Measurements from ENCODE around the gene IL18RAP. TPM values are rescaled to one million over a fixed set of nuclear protein-coding genes. Genes with fewer than 3 reads are reported as not detected.

Gene IL18RAP, protein sequence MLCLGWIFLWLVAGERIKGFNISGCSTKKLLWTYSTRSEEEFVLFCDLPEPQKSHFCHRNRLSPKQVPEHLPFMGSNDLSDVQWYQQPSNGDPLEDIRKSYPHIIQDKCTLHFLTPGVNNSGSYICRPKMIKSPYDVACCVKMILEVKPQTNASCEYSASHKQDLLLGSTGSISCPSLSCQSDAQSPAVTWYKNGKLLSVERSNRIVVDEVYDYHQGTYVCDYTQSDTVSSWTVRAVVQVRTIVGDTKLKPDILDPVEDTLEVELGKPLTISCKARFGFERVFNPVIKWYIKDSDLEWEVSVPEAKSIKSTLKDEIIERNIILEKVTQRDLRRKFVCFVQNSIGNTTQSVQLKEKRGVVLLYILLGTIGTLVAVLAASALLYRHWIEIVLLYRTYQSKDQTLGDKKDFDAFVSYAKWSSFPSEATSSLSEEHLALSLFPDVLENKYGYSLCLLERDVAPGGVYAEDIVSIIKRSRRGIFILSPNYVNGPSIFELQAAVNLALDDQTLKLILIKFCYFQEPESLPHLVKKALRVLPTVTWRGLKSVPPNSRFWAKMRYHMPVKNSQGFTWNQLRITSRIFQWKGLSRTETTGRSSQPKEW
- total RNA-seq: 0.70 TPM
- long read RNA-seq: 0 reads

- no peak for DNase-seq (ENCODE audit: low spot score)
- intact Hi-C loops (cut with DNase I): no loop called here
Measured at GRCh38 chr2:102422910-102423309, at the start of gene IL18RAP. IL18RAP (plus strand) TSS chr2:102423160; CDS start chr2:102423278, 118 bp downstream.

DNA sequence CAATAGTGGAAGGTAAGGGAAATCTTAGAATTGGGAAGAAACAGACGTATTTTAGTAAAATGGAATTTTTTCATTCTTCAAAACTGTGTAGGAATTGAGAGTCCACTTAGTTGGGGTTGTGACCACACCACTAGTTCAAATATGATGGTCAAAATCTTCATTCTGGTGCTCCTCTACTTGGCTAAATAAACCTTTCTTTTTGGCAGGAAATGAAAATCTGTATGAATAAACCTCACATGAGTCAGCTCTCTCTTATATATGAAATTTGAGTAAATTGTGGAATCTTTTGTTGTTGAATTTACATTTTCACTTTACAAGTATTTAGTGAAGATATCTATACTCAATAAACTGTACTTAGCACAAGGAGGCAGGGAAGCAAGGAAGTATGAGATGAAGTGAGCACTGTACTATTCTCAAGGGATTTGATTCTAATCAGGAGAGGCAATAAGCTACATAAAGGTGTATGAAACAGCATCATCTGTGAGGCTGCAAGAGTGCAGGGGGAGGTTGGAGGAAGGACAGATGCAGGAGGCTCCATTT is 46.8 kb upstream of the IL18RAP start:
- DNase-seq (ENCODE audit: low spot score): no peak
- intact Hi-C loops (cut with DNase I): no loop called here

DNA sequence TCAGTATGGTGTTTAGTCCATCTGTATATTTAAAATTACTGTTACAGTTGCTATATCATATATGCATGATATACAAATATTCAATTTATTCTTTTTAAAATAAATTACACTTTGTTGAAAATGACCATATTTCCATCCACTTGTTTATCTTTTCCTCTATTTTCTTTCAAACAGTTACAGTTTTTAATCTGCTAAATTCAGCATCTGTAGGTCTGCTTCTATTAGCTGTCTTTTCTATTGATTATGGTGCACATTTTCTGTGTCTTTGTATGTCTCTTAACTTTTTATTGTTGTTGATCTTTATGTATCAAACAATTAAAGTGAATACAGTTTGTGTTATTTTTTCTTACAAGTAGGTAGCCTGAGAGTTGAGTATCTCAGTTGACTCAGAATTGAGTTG is 39.2 kb upstream of the IL18RAP start:
- intact Hi-C loops (cut with DNase I): no loop called here
- DNase-seq (ENCODE audit: low spot score): no peak

DNA sequence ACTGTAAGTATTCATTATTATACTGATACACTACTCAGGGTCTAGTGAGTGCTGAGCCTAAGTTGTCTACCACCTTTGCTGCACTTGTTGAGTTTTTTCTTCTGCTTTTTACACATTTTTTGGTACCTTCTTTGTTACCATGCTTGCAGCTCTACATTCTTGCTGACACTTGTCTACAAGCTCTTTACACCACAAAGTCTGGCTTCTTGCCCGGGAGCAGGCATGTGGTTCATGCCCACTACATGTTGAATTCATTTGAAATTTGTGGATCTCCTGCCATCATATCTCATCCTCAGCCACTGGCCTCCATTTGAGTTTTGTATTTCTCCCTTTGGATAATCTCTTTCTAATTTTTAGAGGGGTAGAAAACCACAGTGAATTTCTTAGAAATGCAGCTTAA is 37.4 kb upstream of the IL18RAP start:
- DNase-seq (ENCODE audit: low spot score): no peak
- intact Hi-C loops (cut with DNase I): no loop called here

- DNase-seq (ENCODE audit: low spot score): no peak
Measured at GRCh38 chr2:102386004-102386403, 37.0 kb upstream of the IL18RAP start.

GRCh38 chr2:102386867-102387541 is 36.0 kb upstream of the IL18RAP start:
- DNase-seq (ENCODE audit: low spot score): no peak
- intact Hi-C loops (cut with DNase I): no loop called here

More at GRCh38 chr2:102386004-102386403, 37.0 kb upstream of the IL18RAP start:
- intact Hi-C loops (cut with DNase I): no loop called here

GRCh38 chr2:102387763-102388546 is 35.0 kb upstream of the IL18RAP start:
- no peak for DNase-seq (ENCODE audit: low spot score)
- intact Hi-C loops (cut with DNase I): no loop called here

- intact Hi-C loops (cut with DNase I): no loop called here
- no peak for DNase-seq (ENCODE audit: low spot score)
Measured at GRCh38 chr2:102391565-102391964, 31.4 kb upstream of the IL18RAP start.

- intact Hi-C loops (cut with DNase I): no loop called here
- no peak for DNase-seq (ENCODE audit: low spot score)
Measured at GRCh38 chr2:102392096-102392495, 30.9 kb upstream of the IL18RAP start.

GRCh38 chr2:102392942-102393341 is 30.0 kb upstream of the IL18RAP start:
- DNase-seq (ENCODE audit: low spot score): no peak
- intact Hi-C loops (cut with DNase I): no loop called here

- intact Hi-C loops (cut with DNase I): no loop called here
- DNase-seq (ENCODE audit: low spot score): no peak
Measured at GRCh38 chr2:102396012-102396411, 26.9 kb upstream of the IL18RAP start.

GRCh38 chr2:102397209-102397608 is 25.8 kb upstream of the IL18RAP start:
- intact Hi-C loops (cut with DNase I): no loop called here
- DNase-seq (ENCODE audit: low spot score): no peak

- DNase-seq (ENCODE audit: low spot score): no peak
- intact Hi-C loops (cut with DNase I): no loop called here
Measured at GRCh38 chr2:102399499-102400141, 23.3 kb upstream of the IL18RAP start.

- intact Hi-C loops (cut with DNase I): no loop called here
Measured at GRCh38 chr2:102401456-102401855, 21.5 kb upstream of the IL18RAP start.

DNA sequence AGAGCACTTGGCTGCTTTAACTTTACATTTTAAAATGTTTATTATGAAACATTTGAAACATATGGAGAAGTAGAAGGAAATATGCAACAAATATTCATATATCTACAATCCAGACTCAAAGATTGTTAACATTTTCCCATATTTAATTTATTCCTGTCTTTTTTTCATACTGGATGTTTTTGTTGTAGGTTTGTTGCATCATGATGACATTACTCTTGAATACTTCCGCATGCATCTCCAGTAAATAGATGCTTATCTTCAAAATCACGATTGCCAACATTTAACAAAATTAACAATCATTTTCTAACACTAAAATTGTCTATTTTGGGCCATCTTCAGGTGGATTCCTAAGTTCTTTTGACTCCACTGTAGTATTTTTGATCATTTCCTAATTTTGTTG is 21.1 kb upstream of the IL18RAP start:
- intact Hi-C loops (cut with DNase I): no loop called here
- no peak for DNase-seq (ENCODE audit: low spot score)

More at GRCh38 chr2:102401456-102401855, 21.5 kb upstream of the IL18RAP start:
- no peak for DNase-seq (ENCODE audit: low spot score)

- DNase-seq (ENCODE audit: low spot score): no peak
- intact Hi-C loops (cut with DNase I): no loop called here
Measured at GRCh38 chr2:102410952-102411351, 12.0 kb upstream of the IL18RAP start.

- no peak for DNase-seq (ENCODE audit: low spot score)
- intact Hi-C loops (cut with DNase I): no loop called here
Measured at GRCh38 chr2:102412199-102412598, 10.8 kb upstream of the IL18RAP start.

GRCh38 chr2:102417946-102418345 is 5.0 kb upstream of the IL18RAP start:
- intact Hi-C loops (cut with DNase I): no loop called here

DNA sequence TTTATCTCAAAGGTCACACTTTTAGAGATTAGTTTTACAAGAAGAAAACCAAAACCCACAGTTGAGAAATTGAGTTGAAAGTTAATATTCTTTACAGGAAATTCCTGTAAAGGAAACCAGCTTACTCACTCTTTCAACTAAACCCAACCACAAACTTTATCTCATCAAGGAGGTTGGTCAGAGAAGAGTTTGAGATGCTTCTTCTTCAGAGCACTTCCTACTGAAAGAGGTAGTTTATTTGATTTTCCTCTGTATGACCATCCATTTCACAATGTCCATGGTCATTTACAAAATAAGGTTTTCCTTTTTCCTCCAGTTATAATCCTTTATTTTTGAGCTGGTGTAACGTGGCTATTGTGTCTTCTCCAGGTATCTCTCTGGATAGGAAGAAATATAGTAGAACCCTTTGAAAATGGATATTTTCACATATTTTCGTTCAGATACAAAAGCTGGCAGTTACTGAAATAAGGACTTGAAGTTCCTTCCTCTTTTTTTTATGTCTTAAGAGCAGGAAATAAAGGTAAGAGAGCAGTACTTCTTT is 4.5 kb upstream of the IL18RAP start:
- DNase-seq (ENCODE audit: low spot score): no peak
- intact Hi-C loops (cut with DNase I): no loop called here

More at GRCh38 chr2:102417946-102418345, 5.0 kb upstream of the IL18RAP start:
- no peak for DNase-seq (ENCODE audit: low spot score)
